B cell (primary cell): ENCODE measurements around the gene FUBP3. TPM values are rescaled to one million over a fixed set of nuclear protein-coding genes. Genes with fewer than 3 reads are reported as not detected.

ENCODE experiments used
- ATAC-seq: fragments of 200-7000 bp; cut with Tn5 transposase; one replicate; pipeline ENCODE4 v1.10.0; 2021; ENCODE audit warnings: low read depth, mild to moderate bottlenecking, moderate number of reproducible peaks, moderate library complexity
- CTCF ChIA-PET: fragments of 350-600 bp; sonication (Branson Sonifier 250); formaldehyde crosslinking; loops from one replicate; lab custom pipeline; 2021; ENCODE audit warnings: antibody characterized with exemption, inconsistent platforms; lab: Charles Lee
- POLR2A ChIA-PET: fragments of 350-600 bp; sonication (Branson Sonifier 250); formaldehyde crosslinking; loops from one replicate; lab custom pipeline; 2021; ENCODE audit warnings: antibody characterized with exemption; lab: Charles Lee
- DNase-seq: peaks from one replicate; pipeline ENCODE4 v3.0.0; 2013
- H2AFZ ChIP-seq: 2 replicates; pipeline ENCODE4 v1.6.1; 2012; ENCODE audit warnings: mild to moderate bottlenecking, low read depth, low read length; ENCODE audit not compliant: insufficient read depth, poor library complexity, severe bottlenecking
- H3K27ac ChIP-seq, 2 donors: 1 replicate in 1 of 2; 2 replicates in 1 of 2; pipeline ENCODE4 v1.5.1; 2012 to 2013; ENCODE audit warnings: low read length in 2 of 2, mild to moderate bottlenecking in 2 of 2, moderate library complexity in 1 of 2
- H3K27me3 ChIP-seq, 4 experiments: fragments of 200-600 bp in 1 of 4; sonication (generic) in 1 of 4; replicated peaks in 1 of 4; 1 replicate in 2 of 4; 2 replicates in 2 of 4; pipeline versions ENCODE4 v1.6.1 to v1.7.0; 2013 to 2016; ENCODE audit warnings: low read length in 3 of 4, mild to moderate bottlenecking in 2 of 4, mixed read lengths in 1 of 4, moderate library complexity in 1 of 4; ENCODE audit not compliant: insufficient read depth in 4 of 4, control insufficient read depth in 3 of 4; ENCODE audit errors: control extremely low read depth in 1 of 4
- H3K36me3 ChIP-seq, 2 experiments: replicated peaks in 1 of 2; 1 replicate in 1 of 2; 2 replicates in 1 of 2; pipeline versions ENCODE4 v1.6.1 to v1.7.1; 2013; ENCODE audit warnings: low read length in 1 of 2; ENCODE audit not compliant: insufficient read depth in 2 of 2, control insufficient read depth in 1 of 2; ENCODE audit errors: control extremely low read depth in 1 of 2, extremely low read depth in 1 of 2
- H3K4me1 ChIP-seq, 2 donors: fragments of 200-600 bp in 1 of 2; sonication (generic) in 1 of 2; 1 replicate in 1 of 2; 2 replicates in 1 of 2; pipeline versions ENCODE4 v1.5.1 to v1.6.1; 2013 to 2017; ENCODE audit warnings: low read length in 2 of 2; ENCODE audit not compliant: control insufficient read depth in 2 of 2, insufficient read depth in 2 of 2
- H3K4me2 ChIP-seq: replicated peaks from 2 replicates; pipeline ENCODE3; 2012; ENCODE audit warnings: mild to moderate bottlenecking, low read depth, low read length; ENCODE audit not compliant: poor library complexity, severe bottlenecking
- H3K4me3 ChIP-seq, 5 experiments: fragments of 200-600 bp in 1 of 5; sonication (generic) in 1 of 5; 1 replicate in 3 of 5; 2 replicates in 2 of 5; pipeline versions ENCODE4 v1.5.1 to v1.7.0; 2011 to 2016; ENCODE audit warnings: low read length in 4 of 5, mild to moderate bottlenecking in 4 of 5, low read depth in 2 of 5, control low read depth in 1 of 5, moderate library complexity in 1 of 5; ENCODE audit not compliant: insufficient read depth in 1 of 5; ENCODE audit errors: control extremely low read depth in 1 of 5, extremely low read depth in 1 of 5
- H3K79me2 ChIP-seq: fragments of 200-600 bp; sonication (generic); one replicate; pipeline ENCODE4 v1.6.0; 2016; ENCODE audit warnings: low read length; ENCODE audit not compliant: control insufficient read depth, insufficient read depth
- H3K9ac ChIP-seq: fragments of 200-600 bp; sonication (generic); 2 replicates; pipeline ENCODE4 v1.6.1; 2017; ENCODE audit warnings: mild to moderate bottlenecking, low read length, moderate library complexity
- H3K9me3 ChIP-seq, 3 donors: one replicate each; pipeline versions ENCODE4 v1.6.1 to v1.7.1; 2013; ENCODE audit warnings: low read length in 2 of 3; ENCODE audit not compliant: control insufficient read depth in 2 of 3, insufficient read depth in 1 of 3; ENCODE audit errors: control extremely low read depth in 1 of 3
- H4K20me1 ChIP-seq: 2 replicates; pipeline ENCODE4 v1.6.0; 2012; ENCODE audit warnings: mild to moderate bottlenecking, low read length; ENCODE audit not compliant: insufficient read depth, control insufficient read depth, poor library complexity, severe bottlenecking
- H3K27ac Mint-ChIP-seq: one replicate; pipeline ENCODE4 v1.8.0; 2021; ENCODE audit warnings: mixed read lengths
- H3K27me3 Mint-ChIP-seq: one replicate; pipeline ENCODE4 v1.8.0; 2021; ENCODE audit warnings: mixed read lengths
- H3K4me1 Mint-ChIP-seq: one replicate; pipeline ENCODE4 v1.8.0; 2021; ENCODE audit warnings: mixed read lengths
- H3K4me3 Mint-ChIP-seq: one replicate; pipeline ENCODE4 v1.8.0; 2021; ENCODE audit warnings: mixed read lengths
- H3K9me3 Mint-ChIP-seq: one replicate; pipeline ENCODE4 v1.8.0; 2022; ENCODE audit warnings: mixed read lengths; ENCODE audit not compliant: insufficient read depth
- CTCF ChIP-seq: fragments of 200-600 bp; IDR thresholded peaks from one replicate; pipeline ENCODE4 v1.8.0; 2022; ENCODE audit warnings: antibody characterized with exemption, mild to moderate bottlenecking
- EZH2 ChIP-seq: IDR thresholded peaks from 2 replicates; pipeline ENCODE4 v1.6.1; 2012; ENCODE audit warnings: borderline replicate concordance, low read depth, mild to moderate bottlenecking, moderate library complexity, low read length; ENCODE audit not compliant: insufficient read depth, poor library complexity, severe bottlenecking
- WGBS: methylation state at CpG from one replicate; pipeline ENCODE4 v1.1.5; 2013; ENCODE audit warnings: missing lambda C conversion rate; ENCODE audit not compliant: insufficient coverage; 5-methylcytosine and 5-hydroxymethylcytosine counted together
- intact Hi-C: fragments of 100-400 bp; cut with micrococcal nuclease; formaldehyde crosslinking; loops from one replicate; pipeline ENCODE4 v1.10.0; 2022
- polyA plus RNA-seq: library from polyadenylated mRNA; depleted of rRNA; stranded (reverse); fragments of >200 nt; gene quantifications from 2 replicates; pipeline ENCODE4 v1.2.3, GENCODE V29; 2012
- total RNA-seq, 2 donors: library from RNA; stranded (reverse); fragments of 120-200 nt in 1 of 2; gene quantifications; 1 replicate in 1 of 2; 2 replicates in 1 of 2; pipeline versions ENCODE4 v1.2.3 to v1.2.4, GENCODE V29; 2013 to 2022

The FUBP3 gene
- total and polyA plus RNA-seq, 2 donors (not counting 1 experiment from before 2014, with no cell fraction given): 45.7 to 79.4 TPM

- no peaks in the 10 kb centered on the region for H3K27me3 Mint-ChIP-seq
- no peaks in the 10 kb centered on the region for H3K79me2 ChIP-seq
- ChIA-PET CTCF (no interaction called here), POLR2A (no interaction called here)
- no peaks in the 10 kb centered on the region for H3K4me1 ChIP-seq
- ATAC-seq (no peak), DNase-seq (no peak)
- no peaks in the 10 kb centered on the region for H3K9me3 Mint-ChIP-seq
- no peaks in the 10 kb centered on the region for H3K4me1 Mint-ChIP-seq
- no peaks in the 10 kb centered on the region for H3K27me3 ChIP-seq
- H2AFZ ChIP-seq: no peak overlapping the region
- H3K4me2 ChIP-seq: no peak overlapping the region
- H3K9ac ChIP-seq: no peak overlapping the region
- peaks cover 2 to 67% of the 10 kb centered on the region in 2 experiments for H3K36me3 ChIP-seq
- no peaks in the 10 kb centered on the region for H4K20me1 ChIP-seq
- TF ChIP-seq CTCF: no peak
- no peak for TF ChIP-seq EZH2
- H3K9me3 ChIP-seq: no peaks in the 10 kb centered on the region
- H3K4me3 Mint-ChIP-seq: no peak overlapping the region
- 93% methylated on average over 20 of the region's 21 CpGs for WGBS
- no peak overlapping the region for H3K4me3 ChIP-seq
- H3K27ac Mint-ChIP-seq: no peak overlapping the region
- intact Hi-C loops: no loop called here
- no peak overlapping the region for H3K27ac ChIP-seq
Measured at GRCh38 chr9:130626249-130626996, 47.0 kb downstream of the FUBP3 start.

- 100% methylated on average over 4 of the region's 10 CpGs for WGBS
- CTCF ChIA-PET: no interaction called here
Measured at GRCh38 chr9:130627051-130627450, 47.7 kb downstream of the FUBP3 start.

More at GRCh38 chr9:130627051-130627450, 47.7 kb downstream of the FUBP3 start:
- Histone ChIP-seq H3K36me3 (peaks cover 2 to 72% of the 10 kb centered on the region in 2 experiments), H4K20me1 (no peaks in the 10 kb centered on the region), H3K79me2 (no peaks in the 10 kb centered on the region), H3K4me3 (no peak overlapping the region), H3K27ac (no peak overlapping the region), H2AFZ (no peak overlapping the region), H3K9ac (no peak overlapping the region), H3K9me3 (no peaks in the 10 kb centered on the region), H3K4me2 (no peak overlapping the region), H3K4me1 (no peaks in the 10 kb centered on the region), H3K27me3 (no peaks in the 10 kb centered on the region)
- DNase-seq: no peak
- TF ChIP-seq CTCF: no peak
- TF ChIP-seq EZH2: no peak
- no peak overlapping the region for H3K27ac Mint-ChIP-seq
- no peaks in the 10 kb centered on the region for H3K4me1 Mint-ChIP-seq
- POLR2A ChIA-PET: no interaction called here
- intact Hi-C loops: no loop called here
- no peak for ATAC-seq
- no peaks in the 10 kb centered on the region for H3K9me3 Mint-ChIP-seq
- H3K27me3 Mint-ChIP-seq: no peaks in the 10 kb centered on the region
- H3K4me3 Mint-ChIP-seq: no peak overlapping the region
